Measurements from ENCODE around the gene SF3A2. TPM values are rescaled to one million over a fixed set of nuclear protein-coding genes. Genes with fewer than 3 reads are reported as not detected.

The SF3A2 gene
- total and polyA plus RNA-seq, 4 experiments from 2014 or later: 8.3 to 141 (median 88.7) TPM

DNA sequence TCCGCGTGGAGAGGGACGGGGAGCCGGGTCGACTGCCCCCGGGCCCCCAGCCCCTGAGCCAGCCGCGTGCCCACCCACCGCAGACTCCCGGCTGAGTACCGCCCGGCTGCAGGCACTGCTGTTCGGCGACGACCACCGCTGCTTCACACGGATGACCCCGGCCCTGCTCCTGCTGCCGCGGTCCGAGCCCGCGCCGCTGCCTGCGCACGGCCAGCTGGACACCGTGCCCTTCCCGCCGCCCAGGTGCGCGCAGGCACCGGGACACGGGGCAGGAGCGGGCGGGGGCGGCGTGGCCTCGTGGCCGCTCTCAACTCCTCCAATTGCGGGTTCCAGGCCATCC lies 14.1 kb downstream of the SF3A2 start:
- Mint-ChIP-seq H3K4me3 (no peak overlapping the region), H3K27me3 (no peaks in the 10 kb centered on the region), H3K9me3 (no peaks in the 10 kb centered on the region), H3K27ac (no peak overlapping the region), H3K36me3 (peaks cover 8 to 11% of the 10 kb centered on the region in 2 donors), H3K4me1 (peaks cover 0 to 8% (median 4%) of the 10 kb centered on the region in 4 donors)
- H3K27ac ChIP-seq (ENCODE audit: low read depth, low read length): no peak overlapping the region
- H3K4me1 ChIP-seq (ENCODE audit: insufficient read depth, low read length): peaks cover 31% of the 10 kb centered on the region
- H3K36me3 ChIP-seq (ENCODE audit: insufficient read depth, low read length): peaks cover 24% of the 10 kb centered on the region
- H3K9me3 ChIP-seq (ENCODE audit: control insufficient read depth in 1 of 2, low read length in 2 of 2): no peaks in the 10 kb centered on the region
- CTCF ChIA-PET (ENCODE audit: partially characterized antibody): interaction anchor here (2.5 kb wide), 1 partner anchor 11 kb away, joined by 10 read pairs; no protein-coding TSS in a partner anchor
- no peak for DNase-seq
- intact Hi-C loops (cut with micrococcal nuclease): no loop called here
- POLR2A ChIA-PET (ENCODE audit: partially characterized antibody): interaction anchor here (1.0 to 16.7 kb wide), 5 partner anchors 7 to 44 kb away, joined by 3 to 325 read pairs (median 24); partner anchors contain the start of genes PLEKHJ1 and SF3A2
- H3K4me3 ChIP-seq (ENCODE audit: low read length in 2 of 2): no peak overlapping the region
- peaks cover 4% of the 10 kb centered on the region for H3K27me3 ChIP-seq (ENCODE audit: insufficient read depth, low read length)

GRCh38 chr19:2251106-2252054 lies 14.8 kb downstream of the SF3A2 start:
- peaks cover 4% of the 10 kb centered on the region for H3K27me3 ChIP-seq (ENCODE audit: insufficient read depth, low read length)
- Mint-ChIP-seq H3K4me1 (peaks cover 0 to 11% (median 4%) of the 10 kb centered on the region in 4 donors), H3K36me3 (peaks cover 4 to 9% of the 10 kb centered on the region in 2 donors), H3K4me3 (peak overlapping the region in 7 of 8 donors; percentile 38 to 73 (median 51)), H3K27me3 (no peaks in the 10 kb centered on the region), H3K9me3 (no peaks in the 10 kb centered on the region), H3K27ac (no peak overlapping the region)
- POLR2A ChIA-PET (ENCODE audit: partially characterized antibody): interaction anchor here (0.5 to 16.7 kb wide), 5 partner anchors 11 to 364 kb away, joined by 3 to 325 read pairs (median 24); partner anchors contain the start of genes PLEKHJ1 and SF3A2
- CTCF ChIA-PET (ENCODE audit: partially characterized antibody): interaction anchor here (1.0 to 1.5 kb wide), 3 partner anchors 11 to 21 kb away, joined by 3 to 4 read pairs (median 4); no protein-coding TSS in a partner anchor
- peaks cover 18% of the 10 kb centered on the region for H3K36me3 ChIP-seq (ENCODE audit: insufficient read depth, low read length)
- H3K4me3 ChIP-seq (ENCODE audit: low read length in 2 of 2): peak overlapping the region; percentile 29 to 52
- no peaks in the 10 kb centered on the region for H3K9me3 ChIP-seq (ENCODE audit: control insufficient read depth in 1 of 2, low read length in 2 of 2)
- H3K4me1 ChIP-seq (ENCODE audit: insufficient read depth, low read length): peaks cover 31% of the 10 kb centered on the region
- peak in 2 of 5 donors; percentile 28 to 31 for DNase-seq
- H3K27ac ChIP-seq (ENCODE audit: low read depth, low read length): no peak overlapping the region
- intact Hi-C loops (cut with micrococcal nuclease): loop anchor here (2.0 kb wide), 1 partner anchor 17 kb away; no protein-coding TSS in a partner anchor

- intact Hi-C loops (cut with micrococcal nuclease): loop anchor here (2.0 kb wide), 1 partner anchor 17 kb away; no protein-coding TSS in a partner anchor
- Histone ChIP-seq H3K36me3 (ENCODE audit: insufficient read depth, low read length) (peaks cover 9% of the 10 kb centered on the region), H3K4me3 (ENCODE audit: low read length in 2 of 2) (peak overlapping the region; percentile 29 to 52), H3K27me3 (ENCODE audit: insufficient read depth, low read length) (peaks cover 4% of the 10 kb centered on the region), H3K27ac (ENCODE audit: low read depth, low read length) (no peak overlapping the region), H3K4me1 (ENCODE audit: insufficient read depth, low read length) (peaks cover 36% of the 10 kb centered on the region), H3K9me3 (ENCODE audit: control insufficient read depth in 1 of 2, low read length in 2 of 2) (no peaks in the 10 kb centered on the region)
- Mint-ChIP-seq H3K9me3 (no peaks in the 10 kb centered on the region), H3K4me1 (peaks cover 0 to 16% (median 8%) of the 10 kb centered on the region in 4 donors), H3K4me3 (peak overlapping the region; percentile 51 to 84 (median 75)), H3K27me3 (no peaks in the 10 kb centered on the region), H3K36me3 (peaks cover 0 to 7% of the 10 kb centered on the region in 2 donors), H3K27ac (peak overlapping the region in 2 of 7 donors; percentile 35 to 55)
- CTCF ChIA-PET (ENCODE audit: partially characterized antibody): interaction anchor here (0.7 to 2.9 kb wide), 7 partner anchors 10 to 23 kb away, joined by 3 to 19 read pairs (median 3); no protein-coding TSS in a partner anchor
- no peak for DNase-seq
- POLR2A ChIA-PET (ENCODE audit: partially characterized antibody): interaction anchor here (0.5 to 16.7 kb wide), 6 partner anchors 10 to 197 kb away, joined by 3 to 325 read pairs (median 14); partner anchors contain the start of genes PLEKHJ1 and SF3A2
Observed at GRCh38 chr19:2252055-2252796, 15.6 kb downstream of the SF3A2 start.

DNA sequence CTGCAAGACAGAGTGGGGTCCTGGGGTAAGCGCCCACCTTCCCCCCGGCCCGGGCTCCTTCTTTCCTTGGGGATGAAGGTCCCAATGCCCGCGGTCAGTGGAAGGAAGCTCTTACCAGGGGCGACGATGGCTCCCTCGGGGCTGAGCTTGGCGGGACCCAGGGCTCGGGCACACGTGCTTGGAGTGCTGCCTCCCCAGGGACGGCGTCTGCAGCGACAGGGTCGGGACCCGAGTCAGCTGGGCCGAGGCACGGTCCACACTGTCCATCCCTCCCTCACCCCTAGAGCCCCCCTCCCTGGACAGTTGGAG lies 16.1 kb downstream of the SF3A2 start:
- Mint-ChIP-seq H3K27ac (peak overlapping the region in 2 of 7 donors; percentile 35 to 55), H3K36me3 (peaks cover 0 to 5% of the 10 kb centered on the region in 2 donors), H3K27me3 (no peaks in the 10 kb centered on the region), H3K4me3 (peak overlapping the region; percentile 60 to 84 (median 79)), H3K4me1 (peaks cover under 1 to 19% (median 10%) of the 10 kb centered on the region in 4 donors), H3K9me3 (no peaks in the 10 kb centered on the region)
- H3K27ac ChIP-seq (ENCODE audit: low read depth, low read length): no peak overlapping the region
- no peaks in the 10 kb centered on the region for H3K9me3 ChIP-seq (ENCODE audit: control insufficient read depth in 1 of 2, low read length in 2 of 2)
- intact Hi-C loops (cut with micrococcal nuclease): loop anchor here (1.0 to 2.0 kb wide), 2 partner anchors 16 kb away; partner anchors contain the start of genes PLEKHJ1 and SF3A2
- H3K4me3 ChIP-seq (ENCODE audit: low read length in 2 of 2): peak overlapping the region in 1 of 2 donors; percentile 52
- no peak for DNase-seq
- H3K36me3 ChIP-seq (ENCODE audit: insufficient read depth, low read length): peaks cover 5% of the 10 kb centered on the region
- CTCF ChIA-PET (ENCODE audit: partially characterized antibody): interaction anchor here (0.7 to 2.9 kb wide), 7 partner anchors 10 to 22 kb away, joined by 3 to 19 read pairs (median 3); no protein-coding TSS in a partner anchor
- peaks cover 42% of the 10 kb centered on the region for H3K4me1 ChIP-seq (ENCODE audit: insufficient read depth, low read length)
- POLR2A ChIA-PET (ENCODE audit: partially characterized antibody): interaction anchor here (1.0 to 16.7 kb wide), 7 partner anchors 9 to 368 kb away, joined by 3 to 325 read pairs (median 5); partner anchors contain the start of genes PLEKHJ1 and SF3A2
- H3K27me3 ChIP-seq (ENCODE audit: insufficient read depth, low read length): peaks cover 4% of the 10 kb centered on the region

DNA sequence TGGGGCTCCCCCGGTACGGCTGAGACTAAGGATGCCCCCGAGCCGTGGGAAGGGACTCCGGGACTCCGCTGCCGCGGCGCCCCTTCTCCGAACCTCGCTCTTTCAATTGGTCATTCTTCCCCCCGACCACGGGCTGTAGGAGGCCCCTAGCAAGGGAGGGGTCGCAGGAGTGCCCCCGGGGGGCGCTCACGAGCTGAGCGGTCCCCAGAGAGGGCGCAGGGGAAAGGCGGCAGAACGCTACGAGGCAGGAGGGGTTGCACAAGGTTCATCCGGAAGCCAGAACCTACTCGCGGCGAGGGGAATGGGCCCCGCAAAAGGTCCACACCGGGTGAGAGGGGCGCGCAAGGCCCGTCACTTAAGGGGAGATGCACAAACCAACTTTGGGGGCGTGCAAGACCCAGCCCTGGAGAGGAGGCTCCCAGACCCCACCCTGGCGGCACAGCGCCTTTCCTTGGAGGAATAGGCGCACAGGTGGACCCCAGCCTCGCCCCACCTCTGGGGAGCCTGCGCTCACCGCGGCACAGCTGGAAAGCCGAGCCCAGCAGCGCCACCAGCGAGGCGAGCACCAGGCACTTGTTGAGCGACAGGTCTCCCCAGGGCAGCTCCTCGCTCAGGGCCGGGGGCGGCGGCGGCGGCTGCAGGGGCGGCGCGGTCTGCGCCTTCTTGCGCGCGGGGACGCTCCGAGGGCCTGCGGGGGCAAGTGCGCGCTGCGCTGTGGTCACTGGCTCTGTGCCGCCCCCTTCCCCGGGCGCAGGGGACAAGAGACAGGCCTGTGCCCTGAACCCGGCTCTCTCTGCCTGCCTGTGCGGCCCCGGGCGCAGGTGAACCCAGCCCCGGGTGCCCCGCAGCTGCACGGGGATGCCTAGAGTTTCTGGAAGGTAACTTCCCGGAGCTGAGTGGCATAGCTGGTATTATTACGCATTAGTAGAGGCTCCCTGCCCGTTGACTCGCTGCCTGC lies 16.8 kb downstream of the SF3A2 start:
- Histone ChIP-seq H3K9me3 (ENCODE audit: control insufficient read depth in 1 of 2, low read length in 2 of 2) (no peaks in the 10 kb centered on the region), H3K27me3 (ENCODE audit: insufficient read depth, low read length) (peaks cover 4% of the 10 kb centered on the region), H3K36me3 (ENCODE audit: insufficient read depth, low read length) (peaks cover 4% of the 10 kb centered on the region), H3K27ac (ENCODE audit: low read depth, low read length) (no peak overlapping the region), H3K4me1 (ENCODE audit: insufficient read depth, low read length) (peaks cover 47% of the 10 kb centered on the region), H3K4me3 (ENCODE audit: low read length in 2 of 2) (peak overlapping the region in 1 of 2 donors; percentile 52)
- Mint-ChIP-seq H3K36me3 (peaks cover 0 to 4% of the 10 kb centered on the region in 2 donors), H3K4me3 (peak overlapping the region; percentile 63 to 84 (median 79)), H3K27me3 (no peaks in the 10 kb centered on the region), H3K9me3 (no peaks in the 10 kb centered on the region), H3K4me1 (peaks cover 5 to 25% (median 15%) of the 10 kb centered on the region in 4 donors), H3K27ac (peak overlapping the region in 5 of 7 donors; percentile 23 to 68 (median 43))
- POLR2A ChIA-PET (ENCODE audit: partially characterized antibody): interaction anchor here (1.0 to 16.7 kb wide), 8 partner anchors 9 to 367 kb away, joined by 3 to 325 read pairs (median 5); partner anchors contain the start of genes PLEKHJ1 and SF3A2
- peak; percentile 55 to 61 (median 57) for DNase-seq
- intact Hi-C loops (cut with micrococcal nuclease): loop anchor here (1.0 to 2.0 kb wide), 2 partner anchors 15 to 17 kb away; partner anchors contain the start of genes PLEKHJ1 and SF3A2
- CTCF ChIA-PET (ENCODE audit: partially characterized antibody): interaction anchor here (0.5 to 2.9 kb wide), 8 partner anchors 9 to 137 kb away, joined by 3 to 19 read pairs (median 3); no protein-coding TSS in a partner anchor

Data from CD4-positive, alpha-beta memory T cell (primary cell).